ENCODE measurements around the gene LENG8.
"Not testable (repeated sequence)": the region's sequence is repeated elsewhere in the genome, so short reads cannot be mapped to it uniquely, and the experiment has no call there.

Gene LENG8

GRCh38 chr19:54460230-54461005 is 11.4 kb downstream of the LENG8 start:
- DNase-seq (ENCODE audit: low read depth in 3 of 3): no peak

GRCh38 chr19:54461210-54461609 is 12.2 kb downstream of the LENG8 start:
- DNase-seq (ENCODE audit: low read depth in 3 of 3): no peak

- no peak for DNase-seq (ENCODE audit: low read depth in 3 of 3)
Observed at GRCh38 chr19:54461613-54462012, 12.6 kb downstream of the LENG8 start.

- no peak for DNase-seq (ENCODE audit: low read depth in 3 of 3)
Observed at GRCh38 chr19:54462047-54462654, 13.2 kb downstream of the LENG8 start.

GRCh38 chr19:54462655-54463530 is 13.9 kb downstream of the LENG8 start:
- peak in 2 of 3 experiments; percentile 44 to 56 for DNase-seq (ENCODE audit: low read depth in 3 of 3)

- DNase-seq (ENCODE audit: low read depth in 3 of 3): peak; percentile 92 to 98 (median 94)
Observed at GRCh38 chr19:54463531-54464043, 14.6 kb downstream of the LENG8 start, which contains the start of gene LENG9. Gene LENG9, minus strand, starts transcription at chr19:54463778. Its CDS starts 252 bp downstream, at chr19:54463526.

- peak; percentile 69 to 89 (median 74) for DNase-seq (ENCODE audit: low read depth in 3 of 3)
Observed at GRCh38 chr19:54464044-54464629, 15.1 kb downstream of the LENG8 start.

- DNase-seq (ENCODE audit: low read depth in 3 of 3): peak; percentile 54 to 82 (median 57)
Observed at GRCh38 chr19:54464630-54465425, 15.8 kb downstream of the LENG8 start.

- no peak for DNase-seq (ENCODE audit: low read depth in 3 of 3)
Observed at GRCh38 chr19:54465426-54466109, 16.6 kb downstream of the LENG8 start.

GRCh38 chr19:54466110-54466480 is 17.1 kb downstream of the LENG8 start:
- DNase-seq (ENCODE audit: low read depth in 3 of 3): not testable (repeated sequence)

GRCh38 chr19:54469496-54469934 is 20.5 kb downstream of the LENG8 start:
- no peak for DNase-seq (ENCODE audit: low read depth in 3 of 3)

- no peak for DNase-seq (ENCODE audit: low read depth in 3 of 3)
Observed at GRCh38 chr19:54470276-54470887, 21.4 kb downstream of the LENG8 start.

GRCh38 chr19:54470991-54471782 is 22.2 kb downstream of the LENG8 start:
- DNase-seq (ENCODE audit: low read depth in 3 of 3): no peak

- no peak for DNase-seq (ENCODE audit: low read depth in 3 of 3)
Observed at GRCh38 chr19:54473071-54473891, 24.3 kb downstream of the LENG8 start, which contains the start of gene CDC42EP5. Gene CDC42EP5, minus strand, starts transcription at chr19:54473296. Its CDS starts 7,749 bp downstream, at chr19:54465547.

- no peak for DNase-seq (ENCODE audit: low read depth in 3 of 3)
Observed at GRCh38 chr19:54473892-54474372, 24.9 kb downstream of the LENG8 start.

- no peak for DNase-seq (ENCODE audit: low read depth in 3 of 3)
Observed at GRCh38 chr19:54475706-54476105, 26.7 kb downstream of the LENG8 start.

- no peak for DNase-seq (ENCODE audit: low read depth in 3 of 3)
Observed at GRCh38 chr19:54477650-54478049, 28.7 kb downstream of the LENG8 start.

All from stimulated activated CD4-positive, alpha-beta T cell treated with anti-CD3 and anti-CD28 coated beads, TNF-alpha, amount 100 ng/mL, for 24 hours (primary cell).